22Rv1 (cell line): ENCODE measurements around the gene SDHAF1.
"Not testable (repeated sequence)": the region's sequence is repeated elsewhere in the genome, so short reads cannot be mapped to it uniquely, and the experiment has no call there.

Experiments
- H3K27ac ChIP-seq: fragments of 450-650 bp; 2 replicates; pipeline ENCODE4 v1.5.1; 2017
- ZFX ChIP-seq: fragments of 450-650 bp; IDR thresholded peaks from 2 replicates; pipeline ENCODE4 v1.6.1; 2017; ENCODE audit warnings: antibody characterized with exemption, borderline replicate concordance
- TF ChIP-seq, protein P1 (sequence below): fragments of 450-650 bp; IDR thresholded peaks from 2 replicates; pipeline ENCODE4 v1.5.1; 2017; ENCODE audit warnings: mild to moderate bottlenecking

SDHAF1 gene, protein sequence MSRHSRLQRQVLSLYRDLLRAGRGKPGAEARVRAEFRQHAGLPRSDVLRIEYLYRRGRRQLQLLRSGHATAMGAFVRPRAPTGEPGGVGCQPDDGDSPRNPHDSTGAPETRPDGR

GRCh38 chr19:35995048-35995993, at the start of gene SDHAF1:
TSS of gene SDHAF1 (plus strand) at chr19:35995188. CDS start at chr19:35995275, 87 bp downstream.
- peak within 1 kb of the TSS; percentile 81 for H3K27ac ChIP-seq
- no peak for TF ChIP-seq ZFX
- TF ChIP-seq, protein P1, sequence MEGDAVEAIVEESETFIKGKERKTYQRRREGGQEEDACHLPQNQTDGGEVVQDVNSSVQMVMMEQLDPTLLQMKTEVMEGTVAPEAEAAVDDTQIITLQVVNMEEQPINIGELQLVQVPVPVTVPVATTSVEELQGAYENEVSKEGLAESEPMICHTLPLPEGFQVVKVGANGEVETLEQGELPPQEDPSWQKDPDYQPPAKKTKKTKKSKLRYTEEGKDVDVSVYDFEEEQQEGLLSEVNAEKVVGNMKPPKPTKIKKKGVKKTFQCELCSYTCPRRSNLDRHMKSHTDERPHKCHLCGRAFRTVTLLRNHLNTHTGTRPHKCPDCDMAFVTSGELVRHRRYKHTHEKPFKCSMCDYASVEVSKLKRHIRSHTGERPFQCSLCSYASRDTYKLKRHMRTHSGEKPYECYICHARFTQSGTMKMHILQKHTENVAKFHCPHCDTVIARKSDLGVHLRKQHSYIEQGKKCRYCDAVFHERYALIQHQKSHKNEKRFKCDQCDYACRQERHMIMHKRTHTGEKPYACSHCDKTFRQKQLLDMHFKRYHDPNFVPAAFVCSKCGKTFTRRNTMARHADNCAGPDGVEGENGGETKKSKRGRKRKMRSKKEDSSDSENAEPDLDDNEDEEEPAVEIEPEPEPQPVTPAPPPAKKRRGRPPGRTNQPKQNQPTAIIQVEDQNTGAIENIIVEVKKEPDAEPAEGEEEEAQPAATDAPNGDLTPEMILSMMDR, result peak; percentile 24

DNA sequence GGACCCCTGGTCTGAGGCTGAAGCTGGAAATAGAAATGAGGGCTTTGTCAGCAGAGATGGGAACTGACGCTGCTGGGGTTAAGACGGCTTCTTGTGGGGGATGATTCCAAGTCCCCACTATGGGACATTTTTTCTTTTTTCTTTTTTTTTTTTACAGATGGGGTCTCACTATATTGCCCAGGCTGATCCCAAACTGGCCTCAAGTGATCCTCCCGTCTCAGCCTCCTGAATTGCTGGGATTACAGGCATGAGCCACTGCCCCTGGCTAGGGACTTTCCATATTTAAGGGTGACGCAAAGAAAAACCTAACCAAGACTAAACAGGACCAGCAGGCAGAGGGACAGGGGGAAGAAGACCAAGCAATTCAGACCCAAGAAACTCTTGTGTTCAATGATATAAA, 48.8 kb upstream of the SDHAF1 start:
- TF ChIP-seq, protein P1, result no peak
- TF ChIP-seq ZFX, result no peak
- no peak overlapping the region for H3K27ac ChIP-seq

DNA sequence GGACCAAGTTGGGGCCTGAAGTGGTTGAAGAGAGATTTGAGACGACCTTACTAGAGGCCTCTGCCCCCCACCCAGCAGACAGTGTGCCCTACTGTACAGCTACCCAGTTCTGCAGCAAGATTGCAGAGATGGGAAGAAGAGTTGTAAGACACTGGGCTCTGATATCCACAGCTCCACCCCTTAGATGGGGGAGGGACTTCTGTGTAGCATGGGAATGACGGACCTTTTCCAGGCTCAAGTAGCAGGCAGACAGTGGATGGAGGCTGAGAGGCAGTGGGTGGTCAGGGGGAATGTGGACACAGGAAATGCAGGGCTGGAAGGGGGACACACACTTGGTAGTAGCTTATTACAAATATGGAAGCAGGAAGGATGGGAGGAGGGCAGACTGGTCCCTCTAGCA, 45.9 kb upstream of the SDHAF1 start:
- no peak for TF ChIP-seq ZFX
- TF ChIP-seq, protein P1, result no peak

DNA sequence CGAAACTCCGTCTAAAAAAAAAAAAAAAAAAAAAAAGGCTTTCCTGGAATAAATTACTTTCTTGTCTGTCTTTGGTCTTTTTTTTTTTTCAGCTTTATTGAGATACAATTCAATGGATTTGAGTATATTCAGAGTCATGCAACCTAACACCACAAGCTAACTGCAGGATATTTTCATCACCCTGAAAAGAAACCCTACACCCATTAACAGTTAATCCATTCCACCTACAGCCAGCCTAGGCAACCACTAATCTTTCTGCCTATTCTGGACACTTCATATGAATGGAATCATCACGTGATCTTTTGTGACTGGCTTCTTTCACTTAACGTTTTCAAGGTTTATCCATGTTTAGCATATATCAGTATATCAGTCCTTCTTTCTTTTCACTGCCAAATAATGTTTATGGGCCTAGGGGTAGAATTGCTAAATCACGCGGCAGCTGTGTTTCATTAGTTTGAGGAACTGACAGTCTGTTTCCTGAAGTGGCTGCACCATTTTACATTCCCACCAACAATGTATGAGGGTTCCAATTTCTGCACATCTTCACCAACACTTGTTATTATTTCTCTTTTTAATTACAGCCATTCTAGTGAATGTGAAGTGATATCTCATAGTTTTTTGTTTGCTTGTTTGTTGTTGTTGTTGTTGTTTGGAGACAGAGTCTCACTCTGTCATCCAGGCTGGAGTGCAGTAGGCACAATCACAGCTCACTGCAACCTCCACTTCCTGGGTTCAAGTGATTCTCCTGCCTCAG, 38.9 kb upstream of the SDHAF1 start:
- H3K27ac ChIP-seq, result no peak overlapping the region
- TF ChIP-seq ZFX, result no peak
- TF ChIP-seq, protein P1, result no peak

More for the DNA sequence above, 45.9 kb upstream of the SDHAF1 start:
- H3K27ac ChIP-seq, result no peak overlapping the region

DNA sequence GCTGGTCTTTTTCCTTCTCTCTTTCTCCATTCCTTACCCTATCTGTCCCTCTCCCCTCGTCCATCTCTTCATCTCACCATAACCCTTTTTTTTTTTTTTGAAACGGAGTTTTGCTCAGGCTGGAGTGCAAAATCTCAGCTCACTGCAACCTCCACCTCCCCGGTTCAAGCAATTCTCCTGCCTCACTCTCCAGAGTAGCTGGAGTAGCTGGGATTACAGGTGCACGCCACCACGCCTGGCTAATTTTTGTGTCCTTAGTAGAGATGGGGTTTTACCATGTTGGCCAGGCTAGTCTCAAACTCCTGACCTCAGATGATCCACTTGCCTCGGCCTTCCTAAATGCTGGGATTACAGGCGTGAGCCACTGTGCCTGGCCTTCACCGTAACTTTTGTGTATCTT, 37.6 kb upstream of the SDHAF1 start:
- not testable (repeated sequence) for H3K27ac ChIP-seq

DNA sequence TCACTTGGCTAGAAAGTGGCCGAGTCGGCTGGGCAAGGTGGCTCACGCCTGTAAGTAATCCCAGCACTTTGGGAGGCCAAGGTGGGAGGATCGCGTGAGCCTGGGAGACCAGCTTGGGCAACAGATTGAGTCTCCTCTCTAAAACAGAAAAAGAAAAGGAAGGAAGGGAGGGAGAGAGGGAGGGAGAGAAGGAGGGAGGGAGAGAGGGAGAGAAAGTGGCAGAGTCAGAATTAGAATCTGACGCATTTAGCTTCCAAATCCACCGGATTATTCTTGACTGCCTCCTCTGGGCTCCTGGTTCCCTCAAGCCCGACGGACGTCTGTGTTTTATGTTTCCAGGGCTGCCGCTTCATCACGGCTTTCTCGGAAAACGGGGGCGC, 36.3 kb upstream of the SDHAF1 start:
- no peak overlapping the region for H3K27ac ChIP-seq
- TF ChIP-seq, protein P1, result no peak

- no peak for TF ChIP-seq ZFX
- TF ChIP-seq, protein P1, result peak; percentile 81
- H3K27ac ChIP-seq, result no peak overlapping the region
Observed at GRCh38 chr19:35959040-35959967, 35.7 kb upstream of the SDHAF1 start.
